ENCODE data around the gene MROH2A.

MROH2A gene

DNA sequence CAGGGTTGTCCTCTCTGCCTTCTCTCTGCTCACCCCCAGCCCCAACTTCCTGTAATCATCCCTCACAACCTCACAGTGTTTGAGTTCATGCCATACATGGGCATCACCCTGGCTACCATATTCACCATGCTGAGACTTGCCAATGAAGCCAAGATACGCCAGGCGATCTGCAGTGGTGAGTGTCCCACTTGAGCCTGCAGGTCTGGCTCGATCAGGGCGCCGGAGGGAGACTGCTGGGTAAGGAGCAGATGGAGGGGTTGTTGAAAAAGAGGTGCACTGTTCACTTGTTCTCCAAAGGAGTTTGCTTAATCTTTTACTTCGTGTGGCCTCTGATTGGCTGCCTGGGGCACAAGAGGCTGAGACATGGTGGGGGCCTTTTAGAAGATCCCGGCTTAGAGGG, 14.6 kb downstream of the MROH2A start:
- Mint-ChIP-seq H3K27me3 (ENCODE audit: low read depth, poor library complexity) (peaks cover 4% of the 10 kb centered on the region), H3K36me3 (ENCODE audit: low read depth) (no peaks in the 10 kb centered on the region), H3K4me1 (peaks cover 17% of the 10 kb centered on the region), H3K4me3 (no peak overlapping the region), H3K27ac (no peak overlapping the region), H3K9me3 (no peaks in the 10 kb centered on the region)
- TF ChIP-seq, protein P1, sequence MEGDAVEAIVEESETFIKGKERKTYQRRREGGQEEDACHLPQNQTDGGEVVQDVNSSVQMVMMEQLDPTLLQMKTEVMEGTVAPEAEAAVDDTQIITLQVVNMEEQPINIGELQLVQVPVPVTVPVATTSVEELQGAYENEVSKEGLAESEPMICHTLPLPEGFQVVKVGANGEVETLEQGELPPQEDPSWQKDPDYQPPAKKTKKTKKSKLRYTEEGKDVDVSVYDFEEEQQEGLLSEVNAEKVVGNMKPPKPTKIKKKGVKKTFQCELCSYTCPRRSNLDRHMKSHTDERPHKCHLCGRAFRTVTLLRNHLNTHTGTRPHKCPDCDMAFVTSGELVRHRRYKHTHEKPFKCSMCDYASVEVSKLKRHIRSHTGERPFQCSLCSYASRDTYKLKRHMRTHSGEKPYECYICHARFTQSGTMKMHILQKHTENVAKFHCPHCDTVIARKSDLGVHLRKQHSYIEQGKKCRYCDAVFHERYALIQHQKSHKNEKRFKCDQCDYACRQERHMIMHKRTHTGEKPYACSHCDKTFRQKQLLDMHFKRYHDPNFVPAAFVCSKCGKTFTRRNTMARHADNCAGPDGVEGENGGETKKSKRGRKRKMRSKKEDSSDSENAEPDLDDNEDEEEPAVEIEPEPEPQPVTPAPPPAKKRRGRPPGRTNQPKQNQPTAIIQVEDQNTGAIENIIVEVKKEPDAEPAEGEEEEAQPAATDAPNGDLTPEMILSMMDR (IDR thresholded peaks at IDR 0.05) = no peak
- no peak for DNase-seq

DNA sequence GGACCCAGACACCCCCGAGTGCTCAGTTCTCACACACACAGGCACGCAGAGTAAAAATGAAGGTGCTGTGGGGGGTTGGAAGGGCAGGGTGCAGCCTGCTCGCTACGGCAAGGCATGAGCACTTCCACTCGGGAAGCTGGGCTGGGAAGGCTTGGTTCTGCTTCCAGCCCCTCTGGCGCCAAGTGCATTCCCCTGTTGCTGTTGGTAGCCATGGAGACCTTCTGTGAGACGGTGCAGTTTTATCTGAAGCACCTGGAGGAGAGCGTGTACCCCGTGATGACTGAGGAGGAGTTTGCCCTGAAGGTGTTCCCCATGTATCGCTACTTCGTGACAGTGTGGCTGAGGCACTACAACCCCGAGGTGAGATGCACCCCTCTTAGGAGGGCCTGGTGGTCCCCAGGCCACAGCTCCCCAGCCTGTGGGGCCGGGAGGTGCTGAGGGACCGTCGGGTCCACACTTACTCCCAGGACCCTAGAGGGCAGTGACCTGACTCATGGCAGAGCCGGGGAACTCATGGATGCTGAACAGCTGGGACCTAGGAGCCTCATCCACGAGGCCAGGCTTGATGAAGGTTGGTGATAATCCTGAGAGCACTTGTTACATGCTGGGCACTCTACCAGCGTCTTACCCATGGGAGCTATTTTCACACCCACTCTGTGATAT, 15.5 kb downstream of the MROH2A start:
- Mint-ChIP-seq H3K9me3 (no peaks in the 10 kb centered on the region), H3K27me3 (ENCODE audit: low read depth, poor library complexity) (peaks cover 4% of the 10 kb centered on the region), H3K4me3 (no peak overlapping the region), H3K27ac (no peak overlapping the region), H3K4me1 (peaks cover 17% of the 10 kb centered on the region), H3K36me3 (ENCODE audit: low read depth) (no peaks in the 10 kb centered on the region)
- TF ChIP-seq, protein P1 (IDR thresholded peaks at IDR 0.05) = no peak
- no peak for DNase-seq

DNA sequence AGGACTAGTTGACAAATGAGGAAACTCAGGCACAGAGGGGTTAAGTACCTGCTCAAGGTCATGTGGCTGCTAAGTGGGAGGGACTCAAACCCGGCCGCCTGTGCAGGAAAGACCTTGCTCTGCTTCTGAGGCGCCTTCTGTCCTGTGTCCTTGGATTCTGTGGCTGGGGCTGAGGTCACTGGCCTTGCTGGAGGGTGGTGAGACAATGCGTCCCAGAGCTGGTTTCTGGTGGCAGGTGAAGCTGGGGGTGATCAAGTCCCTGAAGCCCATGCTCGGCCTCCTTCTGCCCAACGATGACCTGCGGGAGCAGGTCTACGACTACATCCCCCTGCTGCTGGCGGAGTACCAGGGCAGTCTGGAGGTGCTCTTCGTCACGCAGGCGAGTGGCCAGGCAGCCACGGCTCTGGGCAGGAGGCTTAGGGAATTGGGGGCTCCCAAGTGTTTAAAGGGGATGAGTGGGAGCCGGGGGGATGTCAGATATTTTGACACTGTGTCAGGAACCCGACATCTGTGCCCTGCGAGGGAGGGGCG, 16.1 kb downstream of the MROH2A start:
- Mint-ChIP-seq H3K27ac (no peak overlapping the region), H3K36me3 (ENCODE audit: low read depth) (no peaks in the 10 kb centered on the region), H3K4me3 (no peak overlapping the region), H3K9me3 (no peaks in the 10 kb centered on the region), H3K4me1 (peaks cover 17% of the 10 kb centered on the region), H3K27me3 (ENCODE audit: low read depth, poor library complexity) (peaks cover 7% of the 10 kb centered on the region)
- TF ChIP-seq, protein P1 (IDR thresholded peaks at IDR 0.05) = no peak
- no peak for DNase-seq

DNA sequence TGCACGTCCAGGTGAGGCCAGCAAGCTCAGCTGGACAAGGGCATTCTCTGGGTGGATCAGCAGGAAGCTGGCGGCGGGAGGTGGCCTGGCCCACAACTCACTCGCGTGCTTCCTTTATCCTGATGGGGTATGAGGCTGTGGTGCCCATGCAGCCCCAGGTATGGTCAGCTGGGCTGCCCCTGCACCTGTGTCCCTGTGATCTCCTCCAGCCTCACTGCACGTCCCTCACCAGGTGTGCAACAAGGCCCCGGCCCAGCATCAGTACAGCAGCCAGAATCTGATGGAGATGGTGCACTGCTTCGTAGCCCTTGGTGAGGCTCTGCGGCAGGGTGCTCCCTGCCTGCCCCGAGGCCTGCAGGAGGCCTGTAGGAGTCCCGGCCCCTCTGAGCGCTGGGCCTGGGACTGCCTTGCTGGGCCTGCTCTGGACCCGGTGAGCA, 17.6 kb downstream of the MROH2A start:
- H3K27me3 Mint-ChIP-seq (ENCODE audit: low read depth, poor library complexity) = peaks cover 8% of the 10 kb centered on the region
- H3K36me3 Mint-ChIP-seq (ENCODE audit: low read depth) = no peaks in the 10 kb centered on the region
- no peak overlapping the region for H3K27ac Mint-ChIP-seq
- peaks cover 15% of the 10 kb centered on the region for H3K4me1 Mint-ChIP-seq
- TF ChIP-seq, protein P1 (IDR thresholded peaks at IDR 0.05) = no peak
- no peak for DNase-seq
- no peak overlapping the region for H3K4me3 Mint-ChIP-seq
- H3K9me3 Mint-ChIP-seq = peaks cover 5% of the 10 kb centered on the region

DNA sequence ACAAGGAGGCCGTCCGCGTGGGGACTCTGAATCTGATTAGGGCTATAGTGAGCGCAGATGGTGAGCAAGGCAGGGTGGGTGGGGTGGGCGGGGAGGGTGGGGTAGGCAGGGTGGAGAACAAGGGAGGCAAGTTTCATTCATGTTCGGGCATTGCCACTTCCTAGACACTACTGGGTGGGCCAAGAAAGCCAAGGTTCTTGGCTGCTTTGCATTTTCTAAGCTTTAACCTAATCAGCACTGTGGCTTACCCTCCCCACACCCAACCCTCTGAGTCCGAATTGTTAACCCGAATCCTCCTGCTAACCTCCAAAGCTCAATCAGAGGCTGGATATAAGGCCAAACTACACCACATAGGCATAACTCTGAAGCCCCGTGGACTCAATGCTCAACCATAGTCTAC, 18.1 kb downstream of the MROH2A start:
- Mint-ChIP-seq H3K9me3 (peaks cover 5% of the 10 kb centered on the region), H3K36me3 (ENCODE audit: low read depth) (no peaks in the 10 kb centered on the region), H3K27ac (no peak overlapping the region), H3K4me3 (no peak overlapping the region), H3K4me1 (peaks cover 10% of the 10 kb centered on the region), H3K27me3 (ENCODE audit: low read depth, poor library complexity) (peaks cover 8% of the 10 kb centered on the region)
- DNase-seq = no peak
- TF ChIP-seq, protein P1 (IDR thresholded peaks at IDR 0.05) = no peak
